Gastrocnemius medialis (tissue), 4 donors: Measurements from ENCODE around the gene TMEM229B.

Experiments
- POLR2A ChIP-seq, 2 donors: fragments of 450-650 bp; IDR thresholded peaks; one replicate each; pipeline ENCODE4 v1.6.1; 2017; ENCODE audit warnings: antibody characterized with exemption in 2 of 2, mild to moderate bottlenecking in 2 of 2, moderate library complexity in 2 of 2
- TF ChIP-seq, protein P1 (sequence below), 5 experiments: fragments of 450-650 bp in 3 of 5; fragments of 200-600 bp in 2 of 5; sonication (generic) in 2 of 5; IDR thresholded peaks in 4 of 5; conservative IDR thresholded peaks in 1 of 5; 1 replicate in 4 of 5; 2 replicates in 1 of 5; pipeline ENCODE4 v1.5.1; 2016 to 2019; ENCODE audit warnings: antibody characterized with exemption in 5 of 5, mild to moderate bottlenecking in 3 of 5, moderate library complexity in 3 of 5

DNA sequence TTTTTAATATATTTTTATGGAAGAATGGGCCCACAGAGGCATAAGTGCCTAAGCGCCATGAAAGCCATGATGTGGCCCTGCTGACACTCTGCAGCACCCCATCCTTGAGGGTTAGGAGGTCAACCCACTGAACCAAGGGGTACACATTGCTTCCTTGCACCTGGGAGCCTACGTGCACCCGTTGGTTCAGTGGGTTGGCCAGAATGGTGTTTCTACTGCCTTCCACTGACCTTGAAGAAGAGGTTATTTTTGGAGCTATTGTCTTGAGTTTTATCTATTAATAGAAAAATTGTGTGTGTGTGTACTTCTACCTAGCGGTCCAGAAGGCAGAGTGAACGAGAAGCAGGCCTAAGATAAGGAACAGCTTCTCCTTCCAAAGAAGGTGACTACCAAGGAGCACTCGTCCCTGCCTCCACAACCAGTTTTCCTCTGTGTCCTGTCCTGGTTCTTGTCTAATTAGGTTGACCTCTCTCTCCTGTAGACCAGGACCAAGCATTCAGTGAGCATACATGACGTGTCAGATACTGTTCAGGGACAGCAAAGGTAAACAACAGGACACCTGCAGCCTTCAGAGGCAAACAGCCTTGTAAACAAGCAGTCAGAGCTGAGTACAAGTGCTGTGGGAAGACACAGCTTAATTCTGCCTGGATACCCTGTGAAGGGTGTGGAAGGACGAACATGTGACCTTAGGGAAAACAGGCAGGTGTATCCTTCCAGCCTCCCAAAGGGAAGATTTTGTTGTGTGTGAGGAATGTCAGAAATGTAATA, 46.2 kb downstream of the TMEM229B start:
- TF ChIP-seq, protein P1, sequence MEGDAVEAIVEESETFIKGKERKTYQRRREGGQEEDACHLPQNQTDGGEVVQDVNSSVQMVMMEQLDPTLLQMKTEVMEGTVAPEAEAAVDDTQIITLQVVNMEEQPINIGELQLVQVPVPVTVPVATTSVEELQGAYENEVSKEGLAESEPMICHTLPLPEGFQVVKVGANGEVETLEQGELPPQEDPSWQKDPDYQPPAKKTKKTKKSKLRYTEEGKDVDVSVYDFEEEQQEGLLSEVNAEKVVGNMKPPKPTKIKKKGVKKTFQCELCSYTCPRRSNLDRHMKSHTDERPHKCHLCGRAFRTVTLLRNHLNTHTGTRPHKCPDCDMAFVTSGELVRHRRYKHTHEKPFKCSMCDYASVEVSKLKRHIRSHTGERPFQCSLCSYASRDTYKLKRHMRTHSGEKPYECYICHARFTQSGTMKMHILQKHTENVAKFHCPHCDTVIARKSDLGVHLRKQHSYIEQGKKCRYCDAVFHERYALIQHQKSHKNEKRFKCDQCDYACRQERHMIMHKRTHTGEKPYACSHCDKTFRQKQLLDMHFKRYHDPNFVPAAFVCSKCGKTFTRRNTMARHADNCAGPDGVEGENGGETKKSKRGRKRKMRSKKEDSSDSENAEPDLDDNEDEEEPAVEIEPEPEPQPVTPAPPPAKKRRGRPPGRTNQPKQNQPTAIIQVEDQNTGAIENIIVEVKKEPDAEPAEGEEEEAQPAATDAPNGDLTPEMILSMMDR (IDR thresholded peaks at IDR 0.05 in 4 of 5, conservative IDR thresholded peaks at IDR 0.05 in 1 of 5): no peak
- TF ChIP-seq POLR2A (IDR thresholded peaks at IDR 0.05): no peak
